Prostate gland (tissue), 2 donors: Measurements from ENCODE around the gene ANGPT4. TPM values are rescaled to one million over a fixed set of nuclear protein-coding genes. Genes with fewer than 3 reads are reported as not detected.

Experiments used
- DNase-seq: peaks from one replicate; pipeline ENCODE4 v3.0.0-alpha.2; 2019; ENCODE audit warnings: low spot score
- H3K27ac ChIP-seq, 2 donors: fragments of 200-600 bp; sonication (generic); 2 replicates each; pipeline ENCODE4 v1.5.1; 2017 to 2019
- H3K27me3 ChIP-seq: fragments of 200-600 bp; sonication (generic); replicated peaks from 2 replicates; pipeline ENCODE4 v1.5.1; 2019; ENCODE audit not compliant: insufficient read depth
- H3K36me3 ChIP-seq, 2 donors: fragments of 200-600 bp; sonication (generic); 1 replicate in 1 of 2; 2 replicates in 1 of 2; pipeline versions ENCODE4 v1.5.1 to v1.8.1; 2017 to 2019
- H3K4me1 ChIP-seq: fragments of 200-600 bp; sonication (generic); replicated peaks from 2 replicates; pipeline ENCODE4 v1.5.1; 2019
- H3K4me3 ChIP-seq, 2 donors: fragments of 200-600 bp; sonication (generic); 2 replicates each; pipeline ENCODE4 v1.5.1; 2017 to 2019
- H3K9me3 ChIP-seq: fragments of 200-600 bp; sonication (generic); 2 replicates; pipeline ENCODE4 v1.5.1; 2017
- POLR2A ChIP-seq: fragments of 450-650 bp; IDR thresholded peaks from one replicate; pipeline ENCODE4 v1.6.1; 2016; ENCODE audit warnings: antibody characterized with exemption, mild to moderate bottlenecking
- POLR2AphosphoS5 ChIP-seq: sonication (generic); formaldehyde crosslinking; IDR thresholded peaks from one replicate; pipeline ENCODE4 v1.6.1; 2017; ENCODE audit warnings: antibody characterized with exemption
- WGBS: methylation state at CpG from one replicate; pipeline ENCODE4 v1.1.5; 2018; 5-methylcytosine and 5-hydroxymethylcytosine counted together
- intact Hi-C: fragments of 100-400 bp; cut with DNase I; formaldehyde crosslinking; loops from one replicate; pipeline ENCODE4 v1.14.2; 2022
- total RNA-seq, 2 donors: library from RNA; depleted of rRNA; stranded (reverse); fragments of >200 nt; gene quantifications; one replicate each; pipeline ENCODE4 v1.1.0, GENCODE V29; 2016
- TF ChIP-seq, protein P1 (sequence below), 4 experiments: fragments of 200-600 bp in 2 of 4; fragments of 450-650 bp in 2 of 4; sonication (generic) in 2 of 4; IDR thresholded peaks; 1 replicate in 3 of 4; 2 replicates in 1 of 4; pipeline ENCODE4 v1.5.1; 2016 to 2019; ENCODE audit warnings: antibody characterized with exemption in 4 of 4, mild to moderate bottlenecking in 2 of 4, moderate library complexity in 2 of 4

Gene ANGPT4
- total RNA-seq, 2 donors from 2014 or later: 0.27 to 1.2 TPM

DNA sequence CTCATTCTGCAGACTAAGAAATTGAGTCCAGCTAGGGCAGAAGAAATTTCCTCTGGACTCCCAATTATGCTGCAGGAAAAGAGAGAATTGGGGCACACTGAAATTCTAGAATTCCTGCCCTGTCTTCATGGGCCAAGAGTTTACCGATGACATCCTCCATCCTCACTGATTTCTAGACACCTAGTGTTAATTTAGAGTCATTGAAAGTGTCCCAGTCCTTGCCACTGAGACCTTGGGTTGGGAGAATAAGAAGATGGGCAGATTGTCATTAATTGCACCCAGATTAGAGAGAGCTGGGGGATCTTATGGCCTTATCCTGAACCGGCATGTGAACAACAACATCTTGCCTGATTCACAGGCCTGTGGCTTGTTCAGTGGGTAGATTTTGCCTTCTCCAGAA is 29.0 kb downstream of the ANGPT4 start:
- Histone ChIP-seq H3K36me3 (no peaks in the 10 kb centered on the region), H3K27ac (no peak overlapping the region), H3K27me3 (no peaks in the 10 kb centered on the region), H3K4me3 (no peak overlapping the region), H3K9me3 (no peaks in the 10 kb centered on the region), H3K4me1 (peaks cover 14% of the 10 kb centered on the region)
- whole genome bisulfite sequencing: 87% methylated on average over 2 of the region's 2 CpGs
- DNase-seq: no peak
- intact Hi-C loops: no loop called here
- TF ChIP-seq, protein P1, sequence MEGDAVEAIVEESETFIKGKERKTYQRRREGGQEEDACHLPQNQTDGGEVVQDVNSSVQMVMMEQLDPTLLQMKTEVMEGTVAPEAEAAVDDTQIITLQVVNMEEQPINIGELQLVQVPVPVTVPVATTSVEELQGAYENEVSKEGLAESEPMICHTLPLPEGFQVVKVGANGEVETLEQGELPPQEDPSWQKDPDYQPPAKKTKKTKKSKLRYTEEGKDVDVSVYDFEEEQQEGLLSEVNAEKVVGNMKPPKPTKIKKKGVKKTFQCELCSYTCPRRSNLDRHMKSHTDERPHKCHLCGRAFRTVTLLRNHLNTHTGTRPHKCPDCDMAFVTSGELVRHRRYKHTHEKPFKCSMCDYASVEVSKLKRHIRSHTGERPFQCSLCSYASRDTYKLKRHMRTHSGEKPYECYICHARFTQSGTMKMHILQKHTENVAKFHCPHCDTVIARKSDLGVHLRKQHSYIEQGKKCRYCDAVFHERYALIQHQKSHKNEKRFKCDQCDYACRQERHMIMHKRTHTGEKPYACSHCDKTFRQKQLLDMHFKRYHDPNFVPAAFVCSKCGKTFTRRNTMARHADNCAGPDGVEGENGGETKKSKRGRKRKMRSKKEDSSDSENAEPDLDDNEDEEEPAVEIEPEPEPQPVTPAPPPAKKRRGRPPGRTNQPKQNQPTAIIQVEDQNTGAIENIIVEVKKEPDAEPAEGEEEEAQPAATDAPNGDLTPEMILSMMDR (IDR thresholded peaks at IDR 0.05): no peak
- TF ChIP-seq POLR2A: no peak
- TF ChIP-seq POLR2AphosphoS5: no peak

GRCh38 chr20:884983-885952 is 30.9 kb downstream of the ANGPT4 start:
- H3K27ac ChIP-seq: no peak overlapping the region
- H3K4me1 ChIP-seq: peaks cover 5% of the 10 kb centered on the region
- TF ChIP-seq, protein P1 (IDR thresholded peaks at IDR 0.05): peak in 3 of 4 experiments; percentile 37 to 40 (median 38)
- TF ChIP-seq POLR2AphosphoS5 (peak; percentile 54), POLR2A (no peak)
- H3K4me3 ChIP-seq: no peak overlapping the region
- no peaks in the 10 kb centered on the region for H3K36me3 ChIP-seq
- intact Hi-C loops: no loop called here
- 12% methylated on average over 38 of the region's 41 CpGs for WGBS
- DNase-seq: peak; percentile 69
- H3K27me3 ChIP-seq: no peaks in the 10 kb centered on the region
- H3K9me3 ChIP-seq: no peaks in the 10 kb centered on the region

- Histone ChIP-seq H3K27ac (no peak overlapping the region), H3K36me3 (no peaks in the 10 kb centered on the region), H3K4me1 (no peaks in the 10 kb centered on the region), H3K9me3 (no peaks in the 10 kb centered on the region), H3K27me3 (no peaks in the 10 kb centered on the region), H3K4me3 (no peak overlapping the region)
- intact Hi-C loops: no loop called here
- no peak for DNase-seq
- TF ChIP-seq, protein P1 (IDR thresholded peaks at IDR 0.05): no peak
- TF ChIP-seq POLR2A (no peak), POLR2AphosphoS5 (no peak)
Observed at GRCh38 chr20:881783-882144, 34.4 kb downstream of the ANGPT4 start.

- Histone ChIP-seq H3K4me3 (no peak overlapping the region), H3K9me3 (no peaks in the 10 kb centered on the region), H3K27me3 (no peaks in the 10 kb centered on the region), H3K4me1 (no peaks in the 10 kb centered on the region), H3K27ac (no peak overlapping the region), H3K36me3 (no peaks in the 10 kb centered on the region)
- 74% methylated on average over 10 of the region's 10 CpGs for WGBS
- intact Hi-C loops: no loop called here
- no peak for DNase-seq
- TF ChIP-seq POLR2AphosphoS5 (no peak), POLR2A (no peak)
- TF ChIP-seq, protein P1 (IDR thresholded peaks at IDR 0.05): no peak
Observed at GRCh38 chr20:881051-881782, 34.9 kb downstream of the ANGPT4 start.
